Gastroesophageal sphincter (tissue), 4 donors: ENCODE results near the gene DYNC1I2. TPM values are rescaled to one million over a fixed set of nuclear protein-coding genes. Genes with fewer than 3 reads are reported as not detected.

Experiments
- ATAC-seq: fragments of 150-250 bp; one replicate; pipeline ENCODE4 v1.9.1; 2016; ENCODE audit warnings: mild to moderate bottlenecking, moderate library complexity
- H3K27ac ChIP-seq, 4 donors: fragments of 200-600 bp; sonication (generic) in 3 of 4; 1 replicate in 3 of 4; 2 replicates in 1 of 4; pipeline ENCODE4 v1.5.1; 2016 to 2019
- H3K27me3 ChIP-seq: fragments of 200-600 bp; sonication (generic); one replicate; pipeline ENCODE4 v1.5.1; 2019
- H3K36me3 ChIP-seq, 2 donors: fragments of 200-600 bp; sonication (generic); one replicate each; pipeline ENCODE4 v1.5.1; 2019; ENCODE audit warnings: control low read depth in 1 of 2
- H3K4me1 ChIP-seq, 3 donors: fragments of 200-600 bp; sonication (generic); 1 replicate in 2 of 3; 2 replicates in 1 of 3; pipeline ENCODE4 v1.5.1; 2016 to 2019; ENCODE audit warnings: control low read depth in 2 of 3
- H3K4me3 ChIP-seq, 2 donors: fragments of 200-600 bp; sonication (generic); one replicate each; pipeline ENCODE4 v1.5.1; 2019; ENCODE audit warnings: mild to moderate bottlenecking in 1 of 2, moderate library complexity in 1 of 2
- H3K9me3 ChIP-seq, 3 donors: fragments of 200-600 bp; sonication (generic); one replicate each; pipeline ENCODE4 v1.5.1; 2017 to 2019; ENCODE audit warnings: control low read depth in 2 of 3
- EP300 ChIP-seq: sonication (generic); formaldehyde crosslinking; IDR thresholded peaks from one replicate; pipeline ENCODE4 v1.6.1; 2017; ENCODE audit warnings: antibody characterized with exemption, mild to moderate bottlenecking
- POLR2A ChIP-seq, 2 donors: fragments of 450-650 bp; IDR thresholded peaks; one replicate each; pipeline ENCODE4 v1.6.1; 2017; ENCODE audit warnings: antibody characterized with exemption in 2 of 2, mild to moderate bottlenecking in 2 of 2, moderate library complexity in 1 of 2
- POLR2AphosphoS5 ChIP-seq: sonication (generic); formaldehyde crosslinking; IDR thresholded peaks from one replicate; pipeline ENCODE4 v1.6.1; 2017; ENCODE audit warnings: antibody characterized with exemption
- WGBS, 2 donors: methylation state at CpG; one replicate each; pipeline ENCODE4 v1.1.5; 2018; ENCODE audit warnings: low coverage in 1 of 2; 5-methylcytosine and 5-hydroxymethylcytosine counted together
- total RNA-seq, 4 donors: library from RNA; depleted of rRNA; stranded (reverse); fragments of >200 nt; gene quantifications; one replicate each; pipeline ENCODE4 v1.1.0, GENCODE V29; 2016
- TF ChIP-seq, protein P1 (sequence below), 4 experiments: fragments of 200-600 bp in 2 of 4; fragments of 450-650 bp in 2 of 4; sonication (generic) in 1 of 4; IDR thresholded peaks; one replicate each; pipeline ENCODE4 v1.5.1; 2017 to 2019; ENCODE audit warnings: antibody characterized with exemption in 4 of 4, mild to moderate bottlenecking in 2 of 4, moderate library complexity in 2 of 4

Gene DYNC1I2
- total RNA-seq, 4 donors from 2014 or later: 117 to 147 (median 131) TPM

DNA sequence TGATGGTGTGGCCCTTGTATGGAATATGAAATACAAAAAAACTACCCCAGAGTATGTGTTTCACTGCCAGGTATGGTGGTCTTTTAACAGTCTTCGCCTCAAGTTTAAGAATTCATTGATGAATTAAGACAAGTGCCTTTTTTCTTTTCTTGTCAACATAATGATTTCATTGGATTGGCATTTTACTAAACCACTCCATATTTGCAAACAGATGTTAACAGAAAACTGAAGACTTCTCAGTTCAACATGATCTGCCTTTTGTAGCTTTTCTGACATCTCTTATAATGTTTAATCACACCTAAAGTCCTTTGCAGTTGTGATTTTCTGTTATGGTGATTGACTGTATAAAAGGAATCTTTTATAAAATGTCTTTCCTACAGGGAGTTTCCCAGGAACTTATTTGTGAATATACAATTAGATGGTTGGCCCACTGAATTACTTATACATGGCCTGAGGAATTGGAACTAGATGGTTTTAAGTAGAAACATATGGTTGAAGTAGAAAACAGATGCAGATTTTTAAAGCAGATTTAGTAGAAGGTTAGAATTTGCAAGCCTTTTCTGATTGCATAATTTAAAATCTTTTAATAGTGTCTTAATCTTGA, 39.7 kb downstream of the DYNC1I2 start:
- TF ChIP-seq POLR2A (IDR thresholded peaks at IDR 0.05): no peak
- TF ChIP-seq, protein P1, sequence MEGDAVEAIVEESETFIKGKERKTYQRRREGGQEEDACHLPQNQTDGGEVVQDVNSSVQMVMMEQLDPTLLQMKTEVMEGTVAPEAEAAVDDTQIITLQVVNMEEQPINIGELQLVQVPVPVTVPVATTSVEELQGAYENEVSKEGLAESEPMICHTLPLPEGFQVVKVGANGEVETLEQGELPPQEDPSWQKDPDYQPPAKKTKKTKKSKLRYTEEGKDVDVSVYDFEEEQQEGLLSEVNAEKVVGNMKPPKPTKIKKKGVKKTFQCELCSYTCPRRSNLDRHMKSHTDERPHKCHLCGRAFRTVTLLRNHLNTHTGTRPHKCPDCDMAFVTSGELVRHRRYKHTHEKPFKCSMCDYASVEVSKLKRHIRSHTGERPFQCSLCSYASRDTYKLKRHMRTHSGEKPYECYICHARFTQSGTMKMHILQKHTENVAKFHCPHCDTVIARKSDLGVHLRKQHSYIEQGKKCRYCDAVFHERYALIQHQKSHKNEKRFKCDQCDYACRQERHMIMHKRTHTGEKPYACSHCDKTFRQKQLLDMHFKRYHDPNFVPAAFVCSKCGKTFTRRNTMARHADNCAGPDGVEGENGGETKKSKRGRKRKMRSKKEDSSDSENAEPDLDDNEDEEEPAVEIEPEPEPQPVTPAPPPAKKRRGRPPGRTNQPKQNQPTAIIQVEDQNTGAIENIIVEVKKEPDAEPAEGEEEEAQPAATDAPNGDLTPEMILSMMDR (IDR thresholded peaks at IDR 0.05): no peak
- no peak for TF ChIP-seq POLR2AphosphoS5
- TF ChIP-seq EP300: no peak
- 67 to 83% methylated on average over 1 of the region's 1 CpG for WGBS, 2 donors
- no peak overlapping the region for H3K27ac ChIP-seq
- no peaks in the 10 kb centered on the region for H3K9me3 ChIP-seq
- H3K4me1 ChIP-seq: no peaks in the 10 kb centered on the region
- no peak for ATAC-seq
- no peaks in the 10 kb centered on the region for H3K27me3 ChIP-seq
- H3K36me3 ChIP-seq: peaks cover 13 to 81% of the 10 kb centered on the region in 2 donors
- H3K4me3 ChIP-seq: no peak overlapping the region

DNA sequence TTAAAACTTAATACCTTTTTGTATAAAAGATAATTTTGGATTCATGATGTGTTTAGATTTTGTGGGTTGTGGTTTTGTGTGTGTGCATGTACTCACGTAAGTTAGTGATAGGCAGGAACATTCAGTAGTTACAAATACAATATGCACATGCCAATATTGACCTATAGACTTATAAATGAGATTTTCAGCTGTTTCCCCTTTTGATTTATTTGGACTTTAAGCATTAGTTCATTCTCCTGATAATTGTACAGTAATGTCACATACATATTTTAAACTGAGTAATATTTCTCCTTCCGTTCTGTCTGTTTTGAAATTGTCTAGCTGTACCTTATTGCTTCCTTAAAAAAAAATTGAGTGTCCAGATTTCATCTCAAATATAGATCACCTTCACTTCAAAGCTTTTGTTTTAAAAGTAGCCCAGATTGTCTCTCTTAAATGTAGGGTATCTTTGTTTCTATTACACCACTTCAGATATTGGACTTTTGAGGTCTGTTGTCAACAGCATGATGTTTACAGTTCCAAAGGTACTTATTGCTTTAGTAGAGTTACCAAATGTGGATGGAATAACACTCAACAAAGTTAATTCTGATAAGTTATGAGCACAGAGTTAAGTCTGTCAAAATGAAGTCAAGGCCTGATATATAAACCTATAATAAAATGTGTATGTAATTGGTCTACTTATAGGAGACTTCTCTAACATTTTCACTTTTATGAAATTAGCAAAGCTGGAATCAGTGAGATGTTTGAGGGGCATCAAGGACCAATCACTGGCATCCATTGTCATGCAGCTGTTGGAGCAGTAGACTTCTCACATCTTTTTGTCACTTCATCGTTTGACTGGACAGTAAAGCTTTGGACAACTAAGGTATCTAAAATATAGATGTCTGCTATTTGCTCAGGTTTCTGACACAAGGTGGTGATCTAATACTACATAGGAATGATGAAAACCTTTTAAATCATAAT, 42.0 kb downstream of the DYNC1I2 start:
- WGBS, 2 donors: 66 to 78% methylated on average over 3 of the region's 3 CpGs
- TF ChIP-seq POLR2A (IDR thresholded peaks at IDR 0.05): no peak
- TF ChIP-seq EP300: no peak
- TF ChIP-seq POLR2AphosphoS5: no peak
- TF ChIP-seq, protein P1 (IDR thresholded peaks at IDR 0.05): no peak
- H3K27me3 ChIP-seq: no peaks in the 10 kb centered on the region
- no peak overlapping the region for H3K4me3 ChIP-seq
- peaks cover 13 to 91% of the 10 kb centered on the region in 2 donors for H3K36me3 ChIP-seq
- H3K27ac ChIP-seq: no peak overlapping the region
- no peak for ATAC-seq
- H3K9me3 ChIP-seq: no peaks in the 10 kb centered on the region
- no peaks in the 10 kb centered on the region for H3K4me1 ChIP-seq

DNA sequence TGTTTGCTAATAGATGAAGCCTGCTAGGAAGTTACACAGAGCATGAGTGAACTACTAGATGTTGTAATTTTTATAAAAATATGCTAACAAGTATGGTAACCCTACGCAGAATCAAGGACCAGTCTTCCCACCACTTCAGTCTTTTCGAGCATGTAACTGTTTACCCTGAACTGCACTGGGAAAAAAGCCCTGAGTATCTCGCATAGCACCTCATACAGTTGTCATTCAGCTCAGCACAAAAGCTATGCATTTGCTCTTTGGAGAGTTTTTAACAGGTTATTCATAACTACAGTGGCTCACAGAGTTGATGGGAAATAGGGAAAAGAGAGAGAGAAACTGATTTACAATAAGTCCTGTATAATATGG, 42.7 kb downstream of the DYNC1I2 start:
- no peak overlapping the region for H3K27ac ChIP-seq
- TF ChIP-seq EP300: no peak
- TF ChIP-seq POLR2A (IDR thresholded peaks at IDR 0.05): no peak
- TF ChIP-seq, protein P1 (IDR thresholded peaks at IDR 0.05): no peak
- no peak for TF ChIP-seq POLR2AphosphoS5
- H3K36me3 ChIP-seq: peaks cover 13 to 93% of the 10 kb centered on the region in 2 donors
- no peak overlapping the region for H3K4me3 ChIP-seq
- WGBS, 2 donors: 60 to 67% methylated on average over 3 of the region's 3 CpGs
- no peaks in the 10 kb centered on the region for H3K4me1 ChIP-seq
- no peak for ATAC-seq
- H3K9me3 ChIP-seq: no peaks in the 10 kb centered on the region
- no peaks in the 10 kb centered on the region for H3K27me3 ChIP-seq

DNA sequence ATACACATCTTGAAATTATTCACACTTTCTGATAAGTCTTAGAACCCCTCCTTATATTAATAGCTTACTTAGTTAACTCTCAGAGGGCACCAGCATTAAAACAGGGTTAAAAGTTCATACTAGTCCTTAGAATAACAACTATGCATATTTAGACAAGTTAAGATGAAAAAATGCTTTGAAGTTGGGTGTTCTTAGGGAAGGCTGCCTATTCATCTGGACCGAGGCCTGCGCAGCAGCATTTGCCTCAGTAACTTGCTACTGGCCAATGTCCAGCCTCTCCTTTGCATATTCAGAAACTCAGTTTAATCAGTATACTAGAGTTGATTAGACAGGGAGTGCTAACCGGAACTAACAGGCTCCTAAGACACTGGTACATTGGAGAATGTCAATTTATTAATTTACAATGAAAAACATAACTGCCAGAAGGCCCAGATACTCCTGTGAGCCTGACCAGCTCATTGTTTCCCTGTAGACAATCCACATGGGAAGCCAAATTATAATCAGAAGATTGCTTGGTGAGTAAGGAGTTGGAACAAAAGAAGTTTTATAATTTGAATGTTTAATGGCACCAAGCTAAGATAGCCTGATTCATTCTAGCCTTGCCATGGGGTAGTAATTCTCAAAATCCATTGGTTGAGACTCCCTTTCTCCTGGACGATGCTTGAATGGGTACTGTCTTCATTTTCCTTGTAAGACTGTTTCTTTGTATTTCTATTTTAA, 48.9 kb downstream of the DYNC1I2 start:
- no peaks in the 10 kb centered on the region for H3K9me3 ChIP-seq
- H3K4me1 ChIP-seq: no peaks in the 10 kb centered on the region
- peaks cover 0 to 89% of the 10 kb centered on the region in 2 donors for H3K36me3 ChIP-seq
- H3K27ac ChIP-seq: no peak overlapping the region
- no peaks in the 10 kb centered on the region for H3K27me3 ChIP-seq
- WGBS, 2 donors: 62 to 65% methylated on average over 4 of the region's 4 CpGs
- TF ChIP-seq, protein P1 (IDR thresholded peaks at IDR 0.05): no peak
- TF ChIP-seq EP300: no peak
- no peak for TF ChIP-seq POLR2AphosphoS5
- TF ChIP-seq POLR2A (IDR thresholded peaks at IDR 0.05): no peak
- no peak for ATAC-seq
- no peak overlapping the region for H3K4me3 ChIP-seq
